Head of caudate nucleus (tissue), 42 donors: Measurements from ENCODE around the gene NR3C1.

Experiments
- DNase-seq, 42 donors: peaks; one replicate each; pipeline versions ENCODE4 v3.0.0 to v3.0.0-alpha.2; 2020 to 2021; ENCODE audit warnings: mixed read lengths in 7 of 42
- intact Hi-C: fragments of 100-400 bp; cut with DNase I; formaldehyde crosslinking; loops from one replicate; pipeline ENCODE4 v1.15.0; 2022

The NR3C1 gene

DNA sequence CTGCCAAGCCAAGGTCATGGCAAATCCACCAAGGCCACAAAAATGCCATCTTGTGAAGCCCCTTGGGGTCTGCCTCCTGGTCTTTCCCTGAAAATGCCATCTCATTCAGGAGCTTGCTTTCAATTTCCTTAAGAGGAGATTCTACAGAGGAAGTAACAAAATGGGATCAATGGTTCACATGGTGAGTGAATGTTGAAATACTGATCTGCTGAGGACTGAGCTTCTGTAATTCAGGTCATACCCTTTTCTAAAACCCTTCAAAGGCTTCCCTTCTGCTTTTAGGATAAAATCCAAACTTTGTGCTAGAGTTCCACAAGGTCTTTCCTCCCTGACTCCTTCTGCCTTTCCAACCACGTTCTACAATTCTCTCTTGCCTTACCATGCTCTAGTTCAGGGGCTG is 24.7 kb upstream of the NR3C1 start:
- no peak for DNase-seq
- intact Hi-C loops = no loop called here

DNA sequence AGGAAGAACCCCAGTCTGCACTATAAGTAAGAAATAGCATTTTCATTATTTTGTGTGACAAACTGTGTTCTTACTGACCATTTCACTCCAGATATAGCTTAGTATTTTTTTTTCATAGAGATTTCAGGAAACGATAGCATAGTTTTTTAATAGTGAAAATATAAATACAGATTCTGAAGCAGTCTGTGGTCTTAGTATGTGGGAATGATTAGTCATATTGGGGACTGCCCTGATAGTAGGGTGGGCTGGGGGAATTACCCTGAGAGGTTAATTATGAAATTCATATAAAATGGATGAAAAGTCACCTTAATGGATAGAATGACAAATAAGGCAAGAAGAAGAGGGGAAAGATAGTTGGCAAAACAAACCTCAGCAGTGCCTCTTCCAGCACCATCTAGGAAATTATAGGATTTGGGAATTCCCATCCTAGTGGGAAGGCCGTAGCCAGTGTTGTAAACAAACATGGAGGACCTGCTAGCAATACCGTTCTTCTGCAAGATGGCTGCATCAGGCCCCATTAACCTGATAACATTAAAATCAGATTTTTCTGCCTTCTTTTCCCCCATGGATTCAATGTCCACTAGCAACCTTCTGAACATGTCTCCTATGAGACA is 23.7 kb upstream of the NR3C1 start:
- DNase-seq = no peak

DNA sequence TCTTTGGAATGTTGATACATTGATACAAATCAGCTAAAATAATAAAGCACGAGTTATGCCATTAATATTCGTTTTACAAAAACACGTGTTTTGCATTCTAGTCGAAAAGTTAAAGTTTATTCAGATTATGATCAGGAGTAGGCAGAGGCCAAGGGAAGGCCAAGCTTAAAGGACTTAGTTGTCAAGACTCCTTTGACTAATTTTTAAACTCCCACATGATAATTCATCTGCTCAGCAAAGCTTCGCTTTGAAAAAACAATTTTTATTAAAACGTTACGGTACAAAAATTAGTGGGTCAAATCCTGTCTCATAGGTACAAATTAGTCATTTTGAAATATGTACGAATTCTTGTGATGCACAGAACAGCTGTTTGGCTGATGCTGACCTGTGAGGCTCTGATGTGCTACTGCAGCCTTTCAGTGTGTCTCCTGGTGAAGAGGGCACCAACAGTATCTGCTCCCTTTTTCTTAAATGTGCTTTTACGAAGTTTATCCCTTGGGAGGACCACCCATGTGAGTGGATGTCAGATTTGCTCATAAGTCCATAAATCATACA is 23.0 kb upstream of the NR3C1 start:
- no peak for DNase-seq
- intact Hi-C loops = no loop called here

More for the DNA sequence above, 23.7 kb upstream of the NR3C1 start:
- intact Hi-C loops = no loop called here

DNA sequence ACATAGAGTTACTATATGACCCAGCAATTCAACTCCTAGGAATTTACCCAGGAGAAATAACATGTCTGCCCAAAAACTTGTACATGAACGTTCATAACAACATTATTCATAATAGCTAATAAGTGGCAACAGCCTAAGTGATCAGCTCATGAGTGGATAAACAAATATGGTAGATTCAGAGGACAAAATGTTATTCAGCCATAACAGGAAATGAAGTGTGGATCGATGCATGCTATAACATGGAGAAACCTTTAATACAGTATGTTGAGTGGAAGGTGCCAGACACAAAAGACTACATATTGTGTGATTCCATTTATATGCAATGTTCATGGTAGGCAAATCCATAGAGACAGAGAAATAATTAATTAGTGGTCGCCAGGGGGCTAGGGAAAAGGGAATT is 22.3 kb upstream of the NR3C1 start:
- intact Hi-C loops = no loop called here
- DNase-seq = no peak

DNA sequence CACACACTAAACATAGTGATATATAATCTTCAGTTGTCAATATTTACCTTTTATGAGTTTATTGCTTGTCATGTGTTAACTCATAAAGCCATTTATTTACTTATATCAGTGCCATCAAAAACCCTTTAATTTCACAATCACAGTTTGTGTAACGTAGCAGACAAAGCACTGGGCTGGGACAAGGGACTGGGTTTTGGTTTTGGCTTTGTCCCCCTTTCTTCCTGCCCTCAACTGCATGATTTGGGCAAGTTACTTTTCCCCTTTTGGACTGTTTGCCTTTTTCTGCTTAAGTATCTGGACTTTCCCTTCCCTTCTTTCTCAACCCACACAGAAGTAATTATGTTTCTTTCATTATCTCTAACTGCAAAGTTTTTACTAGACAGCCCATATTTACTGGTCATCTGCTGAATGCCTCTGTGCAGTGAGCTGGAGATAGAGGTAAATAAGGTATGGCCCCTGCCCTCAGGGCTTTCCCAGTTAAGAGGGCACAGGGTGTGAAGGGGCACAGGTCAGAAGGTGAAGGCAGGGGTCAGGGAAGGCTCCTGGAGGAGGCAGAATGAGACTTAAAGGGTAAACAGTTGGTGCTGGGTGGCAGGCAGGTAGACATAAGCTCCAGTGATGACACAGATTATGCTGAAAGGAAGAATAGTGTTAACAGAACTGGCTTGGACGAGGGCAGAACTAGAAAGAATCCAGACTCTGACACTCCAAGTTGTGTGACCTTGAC is 14.8 kb upstream of the NR3C1 start:
- intact Hi-C loops = no loop called here
- no peak for DNase-seq

DNA sequence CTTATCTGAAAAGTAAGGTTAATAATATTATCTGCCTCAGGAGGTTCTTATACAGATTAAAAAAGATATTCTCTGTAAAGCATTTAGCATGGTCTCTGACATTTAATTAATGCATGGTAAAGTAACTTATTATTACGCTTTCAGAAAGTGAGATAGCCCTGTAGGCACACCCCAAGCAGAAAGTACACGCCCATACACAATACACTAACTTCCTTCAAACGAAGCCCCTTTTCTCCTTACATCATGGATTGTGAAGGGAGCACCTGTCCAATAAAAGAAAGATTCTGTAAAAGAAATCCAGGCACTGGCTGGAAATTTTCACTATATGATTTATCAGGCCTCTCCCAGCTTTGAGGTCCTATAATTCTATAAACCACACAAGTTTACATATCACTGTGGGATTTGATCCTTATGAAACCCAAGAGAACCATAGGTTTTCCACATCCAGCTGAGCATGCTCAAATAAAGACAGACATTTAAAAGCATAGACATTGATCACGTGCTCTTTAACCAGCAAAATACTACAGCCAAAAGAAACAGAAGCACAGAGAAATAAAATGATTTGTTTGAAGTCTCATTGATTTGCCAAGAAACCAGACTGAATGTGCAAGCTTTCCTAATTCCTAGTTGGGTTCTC is 14.1 kb upstream of the NR3C1 start:
- no peak for DNase-seq
- intact Hi-C loops = no loop called here

DNA sequence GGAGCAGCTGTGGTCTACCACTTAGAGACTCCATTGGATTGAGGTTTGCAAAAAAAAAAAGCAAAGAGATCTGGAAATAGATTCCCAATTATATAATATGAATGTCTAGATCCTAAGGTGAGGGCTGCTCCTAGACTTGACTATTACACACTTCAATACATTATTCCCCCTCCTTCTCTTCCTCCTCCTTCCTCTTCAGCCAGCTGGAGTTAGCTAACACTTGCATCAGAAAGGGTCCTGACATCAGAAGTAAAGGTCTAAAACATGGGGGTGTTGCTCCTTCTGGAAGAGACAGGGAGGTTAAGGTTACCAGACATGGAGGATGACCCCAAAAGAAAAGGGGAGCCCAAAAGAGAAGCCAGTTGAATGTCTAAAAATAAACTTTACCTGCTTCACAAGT is 12.9 kb upstream of the NR3C1 start:
- intact Hi-C loops = no loop called here
- no peak for DNase-seq

DNA sequence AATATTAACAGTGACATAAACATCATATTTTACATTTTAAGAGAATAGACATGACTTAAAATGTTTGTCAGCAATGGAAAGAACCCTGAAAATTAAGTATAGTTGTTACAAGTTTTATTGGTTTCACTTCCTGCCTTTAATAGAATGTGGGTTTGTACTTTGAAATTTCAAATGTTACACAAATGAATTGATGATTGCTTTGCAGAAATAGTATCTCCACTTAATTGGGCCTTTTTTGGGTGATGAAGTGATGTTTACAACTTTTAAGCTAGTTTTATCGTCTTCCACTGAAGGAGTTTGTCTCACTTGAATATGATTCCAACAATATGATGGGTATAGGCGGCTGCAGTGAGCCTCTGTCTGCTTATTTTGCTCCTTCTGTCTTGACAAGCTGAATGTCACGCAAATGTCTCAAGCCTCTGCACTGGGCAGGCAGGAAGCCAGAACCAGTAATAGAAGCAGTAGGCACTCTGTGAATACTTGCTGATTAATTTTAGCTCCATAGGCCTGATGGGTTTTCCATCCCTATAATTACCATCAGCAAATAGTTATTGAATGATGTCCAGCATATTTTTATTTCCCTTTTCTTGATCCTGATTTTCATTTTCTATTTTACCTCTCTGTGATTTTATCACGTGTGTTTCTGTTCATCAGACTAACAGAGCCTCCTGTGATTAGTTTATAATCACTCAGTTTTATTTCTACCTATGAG is 10.6 kb upstream of the NR3C1 start:
- no peak for DNase-seq
- intact Hi-C loops = no loop called here

DNA sequence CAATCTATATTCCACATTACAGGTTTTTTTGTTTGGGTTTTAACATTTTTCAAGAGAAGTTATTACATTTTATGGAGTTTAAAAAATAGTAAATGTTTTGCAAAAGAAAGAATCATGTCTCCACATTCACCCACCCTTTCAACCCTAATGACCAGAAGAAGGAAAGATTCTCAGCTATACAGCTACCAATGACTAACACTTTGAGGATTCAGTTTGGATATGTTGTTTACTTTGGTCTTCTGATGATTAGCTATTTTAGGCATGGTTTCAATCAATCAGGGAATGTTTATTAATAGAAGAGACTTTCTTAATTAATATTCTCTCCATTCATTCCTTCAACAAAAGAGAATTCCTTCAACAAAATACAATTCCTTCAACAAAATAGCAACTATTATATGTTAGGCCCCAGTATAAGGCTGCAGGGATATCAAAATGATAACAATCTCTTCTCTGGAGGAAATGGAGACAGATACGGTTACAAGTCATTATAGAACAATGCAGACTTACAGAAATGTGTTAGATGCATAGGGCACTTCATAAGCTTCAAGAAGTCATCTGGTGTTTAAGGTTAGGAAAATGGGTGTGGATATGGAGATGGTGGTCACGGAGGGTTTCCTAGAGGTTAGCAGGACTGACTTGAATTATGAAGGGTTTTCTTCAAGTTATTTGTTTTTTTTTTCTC is 9.3 kb upstream of the NR3C1 start:
- DNase-seq = no peak
- intact Hi-C loops = no loop called here

DNA sequence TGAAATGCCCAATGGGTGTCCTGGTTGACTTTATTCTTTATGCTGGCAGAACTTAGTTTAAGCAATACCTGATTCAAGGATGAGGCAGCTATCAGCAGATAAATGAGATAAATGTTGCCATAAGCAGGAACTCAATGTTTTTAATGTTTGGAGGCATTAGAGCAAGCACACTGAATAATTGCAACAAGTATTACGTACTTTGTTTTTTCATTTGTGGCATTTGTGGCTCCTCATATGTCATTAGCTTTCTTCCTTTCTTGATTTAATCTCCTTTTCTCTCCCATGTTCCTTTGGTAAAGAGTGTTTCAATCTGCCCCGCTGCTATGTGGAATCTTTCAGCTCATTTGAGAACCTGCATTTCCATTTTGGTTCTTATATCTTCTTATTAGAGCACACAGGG is 6.4 kb upstream of the NR3C1 start:
- no peak for DNase-seq
- intact Hi-C loops = loop anchor here (5.0 to 10.0 kb wide), 3 partner anchors 303 to 415 kb away; no protein-coding TSS in a partner anchor

DNA sequence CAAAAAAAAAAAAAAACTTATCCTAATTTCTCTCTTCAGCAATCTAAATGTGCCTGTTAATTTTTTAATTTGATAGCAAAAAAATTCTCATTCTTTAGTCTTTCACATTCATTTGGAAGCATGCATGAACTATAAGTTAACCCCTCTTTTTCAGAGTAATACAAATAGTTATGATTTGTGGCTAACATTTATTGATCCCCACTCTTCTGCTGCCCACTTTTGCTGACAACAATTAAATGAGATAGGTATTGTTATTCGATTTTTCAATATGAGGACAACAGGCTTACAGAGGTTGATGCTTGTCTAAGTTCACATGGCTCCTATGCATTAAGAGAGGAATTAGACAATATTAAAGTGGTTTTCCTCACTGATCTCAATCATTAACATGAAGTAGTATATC is 2.9 kb upstream of the NR3C1 start:
- intact Hi-C loops = loop anchor here (5.0 to 10.0 kb wide), 3 partner anchors 299 to 418 kb away; no protein-coding TSS in a partner anchor
- no peak for DNase-seq

DNA sequence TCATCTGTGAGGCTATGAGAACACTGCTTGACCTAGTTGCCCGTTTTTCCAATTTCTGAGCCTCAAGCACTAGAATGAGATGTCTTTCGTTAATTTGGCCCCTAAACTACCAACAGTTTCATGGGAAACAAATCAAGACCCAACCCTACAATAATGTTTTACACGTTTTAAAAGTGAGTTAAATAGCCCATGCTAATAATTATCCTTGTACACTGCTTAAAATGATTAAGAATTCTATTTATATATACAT is 2.3 kb upstream of the NR3C1 start:
- no peak for DNase-seq
- intact Hi-C loops = loop anchor here (5.0 to 10.0 kb wide), 3 partner anchors 298 to 419 kb away; no protein-coding TSS in a partner anchor

DNA sequence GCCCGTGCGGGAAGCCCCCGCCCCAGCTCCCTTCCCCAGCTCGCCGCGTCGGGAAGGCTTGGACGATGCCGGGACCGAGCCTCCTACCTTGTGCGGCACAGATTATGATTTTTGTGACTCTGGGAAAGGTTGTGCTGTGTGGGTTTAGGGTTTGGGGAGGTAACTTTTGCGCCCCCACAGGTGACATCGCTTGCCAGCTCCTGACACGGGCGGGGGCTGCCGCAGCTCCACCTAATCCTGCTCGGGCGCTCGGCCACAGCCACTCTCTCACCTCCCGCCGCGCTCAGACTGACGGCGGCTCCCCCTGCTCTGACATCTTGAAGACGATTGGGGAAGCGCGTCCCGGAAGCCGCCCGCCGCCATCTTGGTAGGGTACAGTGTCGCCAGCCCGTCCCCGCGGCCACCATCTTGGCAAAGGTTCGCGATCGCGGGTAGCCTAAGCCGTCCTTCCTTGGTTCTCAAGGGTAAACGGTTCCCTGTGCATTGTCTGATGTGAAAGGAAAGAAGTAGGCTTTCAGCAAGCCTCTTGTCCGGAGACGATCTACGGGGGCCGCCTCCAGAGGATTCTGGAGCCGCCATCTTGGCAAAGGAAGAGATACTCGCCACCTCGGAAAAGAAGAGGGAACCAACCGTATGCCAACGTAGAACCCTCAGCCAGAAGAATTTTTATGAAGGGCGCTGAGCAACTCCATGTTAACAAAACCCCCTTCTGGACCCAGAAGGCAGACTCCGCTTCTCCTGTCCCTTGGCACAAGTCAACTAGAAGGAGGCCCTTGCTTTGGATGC is 1.8 kb upstream of the NR3C1 start:
- peak; percentile 75 to 96 (median 89) for DNase-seq
- intact Hi-C loops = loop anchor here (5.0 to 10.0 kb wide), 3 partner anchors 298 to 420 kb away; no protein-coding TSS in a partner anchor

DNA sequence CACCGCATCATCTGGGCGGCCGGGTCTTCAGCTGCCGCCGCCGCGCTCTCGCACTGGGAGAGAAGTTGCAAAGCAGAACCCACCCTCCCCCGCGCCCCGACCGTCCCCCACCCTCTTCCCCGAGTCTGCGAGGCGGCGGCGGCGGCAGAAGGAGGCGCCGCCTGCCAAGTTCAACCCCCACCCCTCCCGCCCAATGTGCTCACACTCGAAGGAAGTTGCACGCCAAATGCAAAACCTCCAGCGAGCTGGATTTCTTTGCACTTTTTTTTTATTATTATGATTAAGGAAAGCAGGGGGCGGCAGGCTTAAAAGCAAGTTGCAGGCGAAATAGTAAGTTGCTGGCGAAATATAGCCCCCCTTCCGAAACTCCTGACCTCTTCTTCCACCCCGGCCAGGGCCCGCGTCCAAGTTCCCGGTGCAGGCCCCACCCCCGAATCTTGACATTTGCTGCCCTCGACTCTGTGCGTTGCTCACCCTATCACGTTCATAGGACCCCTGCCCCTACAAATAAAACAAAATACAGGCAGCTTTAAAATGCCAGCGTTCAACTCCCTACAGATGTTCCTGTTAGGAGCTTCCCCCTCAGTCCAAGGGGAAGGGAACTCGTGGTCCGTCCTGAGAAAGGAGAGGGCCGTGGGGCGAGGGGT is 1.1 kb upstream of the NR3C1 start:
- peak; percentile 34 to 87 (median 73) for DNase-seq
- intact Hi-C loops = loop anchor here (5.0 to 10.0 kb wide), 3 partner anchors 297 to 420 kb away; no protein-coding TSS in a partner anchor

DNA sequence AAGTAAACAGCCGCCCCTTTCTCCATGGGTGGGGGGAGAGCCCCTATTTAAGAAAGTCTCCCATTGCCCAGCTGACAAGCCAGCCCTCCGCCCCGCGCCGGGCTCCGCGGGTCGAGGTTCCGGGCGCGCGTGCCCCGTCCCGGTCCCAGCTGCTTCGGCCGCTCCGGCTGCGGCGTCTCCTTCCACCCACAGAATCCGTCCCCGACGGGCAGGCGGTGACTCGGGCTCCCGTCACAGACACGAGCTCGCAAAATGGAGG is 223 bp downstream of the NR3C1 start:
- intact Hi-C loops = loop anchor here (10.0 kb wide), 2 partner anchors 398 to 422 kb away; no protein-coding TSS in a partner anchor
- DNase-seq = no peak

DNA sequence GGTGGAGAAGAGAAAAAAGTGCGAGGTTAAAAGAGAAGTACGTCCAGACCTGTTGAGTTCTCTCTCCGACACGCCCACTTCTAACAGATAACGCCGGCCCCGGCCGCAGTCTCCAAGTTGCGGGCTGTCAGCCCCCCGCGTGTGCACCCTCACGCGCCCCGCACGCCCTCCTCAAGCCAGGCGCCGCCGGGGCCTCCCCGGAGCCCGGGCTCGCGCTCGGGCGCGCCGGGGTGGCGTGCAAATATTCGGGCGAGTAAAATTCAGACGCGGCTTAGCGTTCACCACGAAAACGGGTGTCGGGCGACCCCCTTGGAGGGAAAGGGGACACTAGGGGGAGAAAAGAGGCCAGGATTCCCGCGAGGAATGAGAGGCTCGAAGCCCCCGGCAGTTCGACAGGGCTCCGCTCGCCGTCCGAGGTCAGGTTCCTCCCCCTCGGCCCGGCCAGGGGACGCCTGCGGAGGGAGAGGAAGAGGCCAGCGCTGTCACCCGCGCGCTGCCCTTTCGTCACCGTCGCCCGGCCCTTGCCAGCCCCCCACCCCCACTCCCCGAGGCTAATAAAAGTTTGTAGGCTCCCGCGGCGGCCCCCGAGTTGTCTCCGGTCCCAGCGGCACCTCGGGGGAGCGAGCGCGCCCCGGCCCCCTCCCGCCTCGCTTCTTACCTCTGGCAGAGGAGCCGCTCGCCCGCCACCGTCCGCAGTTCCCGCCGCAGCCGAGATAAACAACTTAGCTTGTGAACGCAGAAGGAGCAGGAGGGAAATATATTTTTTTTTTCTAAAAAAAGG is 743 bp downstream of the NR3C1 start:
- peak; percentile 32 to 82 (median 62) for DNase-seq
- intact Hi-C loops = loop anchor here (10.0 kb wide), 2 partner anchors 398 to 422 kb away; no protein-coding TSS in a partner anchor

DNA sequence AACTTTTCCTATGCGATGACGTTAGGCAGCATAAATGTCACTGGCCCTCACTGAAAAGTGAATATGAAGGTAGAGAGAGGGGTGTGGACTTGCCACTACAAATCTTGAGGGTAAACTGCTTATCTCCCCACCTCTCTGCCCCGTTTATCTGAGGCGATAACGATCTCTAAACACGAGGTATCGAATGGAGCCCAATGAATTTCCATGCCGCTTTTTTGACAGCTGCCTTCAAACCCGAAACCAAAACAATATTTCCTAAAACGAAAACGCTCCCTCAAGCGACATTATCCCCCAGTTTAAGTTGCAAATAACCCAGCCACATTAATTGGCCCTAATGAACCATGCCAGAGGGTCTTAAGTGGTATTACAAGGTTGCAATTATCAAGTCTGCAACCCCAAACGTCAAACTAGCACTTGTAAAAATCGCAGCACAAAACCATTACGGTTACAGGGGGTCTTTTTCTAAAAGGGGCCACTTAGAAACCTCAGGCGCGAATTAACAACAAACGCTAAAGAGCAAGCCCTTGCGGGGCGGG is 1.4 kb downstream of the NR3C1 start:
- intact Hi-C loops = loop anchor here (10.0 kb wide), 2 partner anchors 397 to 423 kb away; no protein-coding TSS in a partner anchor
- peak in 7 of 42 donors; percentile 2 to 52 (median 13) for DNase-seq
